HEK293 (cell line): Measurements from ENCODE around the gene HASPIN.

ENCODE experiments used
- CTCF ChIA-PET: fragments of 350-600 bp; formaldehyde crosslinking; extraction: SDS; loops from one replicate; lab custom pipeline; 2021; ENCODE audit warnings: antibody characterized with exemption; lab: Yijun Ruan, JAX
- POLR2A ChIA-PET: fragments of 300-600 bp; formaldehyde crosslinking; extraction: SDS; loops from one replicate; lab custom pipeline; 2020; ENCODE audit warnings: antibody characterized with exemption, inconsistent platforms; lab: Yijun Ruan, JAX
- H3K27ac ChIP-seq: fragments of 200-500 bp; sonication (Bioruptor generic); 2 replicates; pipeline ENCODE4 v1.5.1; 2014; ENCODE audit warnings: low read depth, low read length, control low read depth, inconsistent platforms; ENCODE audit errors: extremely low read depth
- H3K36me3 ChIP-seq, 2 experiments: fragments of 200-500 bp in 1 of 2; sonication (Bioruptor generic) in 1 of 2; 1 replicate in 1 of 2; 2 replicates in 1 of 2; pipeline ENCODE4 v1.5.1; 2014 to 2017; ENCODE audit warnings: inconsistent platforms in 2 of 2, low read length in 2 of 2; ENCODE audit not compliant: control insufficient read depth in 2 of 2, insufficient read depth in 1 of 2
- H3K4me1 ChIP-seq: fragments of 200-500 bp; sonication (Bioruptor generic); 2 replicates; pipeline ENCODE4 v1.5.1; 2014; ENCODE audit warnings: mild to moderate bottlenecking, low read length, inconsistent platforms; ENCODE audit not compliant: control insufficient read depth, insufficient read depth
- H3K4me3 ChIP-seq: 2 replicates; pipeline ENCODE4 v1.5.1; 2011; ENCODE audit warnings: low read depth, mild to moderate bottlenecking, control low read depth, low read length, moderate library complexity
- H3K9me3 ChIP-seq: fragments of 200-500 bp; sonication (Bioruptor generic); 2 replicates; pipeline ENCODE4 v1.5.1; 2014; ENCODE audit warnings: low read depth, low read length, inconsistent platforms; ENCODE audit not compliant: control insufficient read depth, insufficient read depth
- GLI2 ChIP-seq: fragments of 450-650 bp; formaldehyde crosslinking; IDR thresholded peaks from 2 replicates; pipeline ENCODE4; 2017; ENCODE audit warnings: missing biosample characterization, missing genetic modification characterization, low read depth, borderline replicate concordance
- INSM2 ChIP-seq: fragments of 450-650 bp; formaldehyde crosslinking; IDR thresholded peaks from 2 replicates; pipeline ENCODE4 v1.5.1; 2016; ENCODE audit warnings: missing biosample characterization, missing genetic modification characterization
- TRIM28 ChIP-seq: IDR thresholded peaks from 2 replicates; pipeline ENCODE4 v1.6.1; 2011; ENCODE audit warnings: low read length, control low read depth, borderline replicate concordance
- ZNF146 ChIP-seq: fragments of 450-650 bp; formaldehyde crosslinking; IDR thresholded peaks from 2 replicates; pipeline ENCODE4 v1.5.1; 2016; ENCODE audit warnings: missing biosample characterization, missing genetic modification characterization
- ZNF26 ChIP-seq: fragments of 450-650 bp; formaldehyde crosslinking; IDR thresholded peaks from 2 replicates; pipeline ENCODE4 v1.5.1; 2016; ENCODE audit warnings: missing biosample characterization, missing genetic modification characterization
- ZNF48 ChIP-seq: fragments of 450-650 bp; formaldehyde crosslinking; IDR thresholded peaks from 2 replicates; pipeline ENCODE4 v1.5.1; 2016; ENCODE audit warnings: missing biosample characterization, missing genetic modification characterization
- TF ChIP-seq, protein P1 (sequence below): fragments of 450-650 bp; formaldehyde crosslinking; IDR thresholded peaks from 2 replicates; pipeline ENCODE4 v1.5.1; 2016; ENCODE audit warnings: missing biosample characterization, missing genetic modification characterization
- TF ChIP-seq, protein P2 (sequence below): fragments of 450-650 bp; IDR thresholded peaks from 2 replicates; pipeline ENCODE4 v1.5.1; 2018; ENCODE audit warnings: missing biosample characterization, missing genetic modification characterization
- TF ChIP-seq, protein P3 (sequence below): fragments of 450-650 bp; formaldehyde crosslinking; IDR thresholded peaks from 2 replicates; pipeline ENCODE4 v1.5.1; 2016; ENCODE audit warnings: missing biosample characterization, missing genetic modification characterization

HASPIN gene

DNA sequence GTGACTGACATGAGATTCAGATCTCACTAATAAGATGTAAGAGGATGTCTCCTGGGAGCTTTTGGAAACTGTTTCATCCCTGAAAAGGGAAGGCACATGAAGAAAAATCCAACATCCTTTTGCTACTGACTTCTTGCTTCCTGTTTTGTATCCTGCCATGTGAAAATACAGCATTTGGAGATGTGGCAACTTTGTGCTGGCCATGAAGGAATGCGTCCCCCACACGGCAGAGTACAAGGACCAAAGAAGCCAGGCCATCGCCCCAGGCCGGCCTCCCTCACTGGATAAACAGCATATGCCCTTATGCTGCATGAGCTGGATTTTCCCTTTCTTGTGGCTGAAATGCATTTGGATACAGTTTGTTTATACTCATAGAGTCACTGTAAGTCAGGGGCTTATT is 5.5 kb upstream of the HASPIN start (continued):
- TF ChIP-seq, protein P1, sequence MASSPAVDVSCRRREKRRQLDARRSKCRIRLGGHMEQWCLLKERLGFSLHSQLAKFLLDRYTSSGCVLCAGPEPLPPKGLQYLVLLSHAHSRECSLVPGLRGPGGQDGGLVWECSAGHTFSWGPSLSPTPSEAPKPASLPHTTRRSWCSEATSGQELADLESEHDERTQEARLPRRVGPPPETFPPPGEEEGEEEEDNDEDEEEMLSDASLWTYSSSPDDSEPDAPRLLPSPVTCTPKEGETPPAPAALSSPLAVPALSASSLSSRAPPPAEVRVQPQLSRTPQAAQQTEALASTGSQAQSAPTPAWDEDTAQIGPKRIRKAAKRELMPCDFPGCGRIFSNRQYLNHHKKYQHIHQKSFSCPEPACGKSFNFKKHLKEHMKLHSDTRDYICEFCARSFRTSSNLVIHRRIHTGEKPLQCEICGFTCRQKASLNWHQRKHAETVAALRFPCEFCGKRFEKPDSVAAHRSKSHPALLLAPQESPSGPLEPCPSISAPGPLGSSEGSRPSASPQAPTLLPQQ = no peak
- TF ChIP-seq, protein P2, sequence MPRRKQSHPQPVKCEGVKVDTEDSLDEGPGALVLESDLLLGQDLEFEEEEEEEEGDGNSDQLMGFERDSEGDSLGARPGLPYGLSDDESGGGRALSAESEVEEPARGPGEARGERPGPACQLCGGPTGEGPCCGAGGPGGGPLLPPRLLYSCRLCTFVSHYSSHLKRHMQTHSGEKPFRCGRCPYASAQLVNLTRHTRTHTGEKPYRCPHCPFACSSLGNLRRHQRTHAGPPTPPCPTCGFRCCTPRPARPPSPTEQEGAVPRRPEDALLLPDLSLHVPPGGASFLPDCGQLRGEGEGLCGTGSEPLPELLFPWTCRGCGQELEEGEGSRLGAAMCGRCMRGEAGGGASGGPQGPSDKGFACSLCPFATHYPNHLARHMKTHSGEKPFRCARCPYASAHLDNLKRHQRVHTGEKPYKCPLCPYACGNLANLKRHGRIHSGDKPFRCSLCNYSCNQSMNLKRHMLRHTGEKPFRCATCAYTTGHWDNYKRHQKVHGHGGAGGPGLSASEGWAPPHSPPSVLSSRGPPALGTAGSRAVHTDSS = no peak
- no peak for TF ChIP-seq ZNF26 (tag by site-specific recombination)
- TF ChIP-seq, all 188 proteins: peak for 0

GRCh38 chr17:3719265-3719664 is 4.4 kb upstream of the HASPIN start:
- Histone ChIP-seq H3K27ac (no peak overlapping the region), H3K9me3 (no peaks in the 10 kb centered on the region), H3K4me1 (no peaks in the 10 kb centered on the region), H3K36me3 (peaks cover 68 to 73% of the 10 kb centered on the region in 2 experiments), H3K4me3 (no peak overlapping the region)
- POLR2A ChIA-PET = interaction anchor here (0.6 kb wide), 1 partner anchor 20 kb away, joined by 4 read pairs; no protein-coding TSS in a partner anchor
- no peak for TF ChIP-seq TRIM28
- CTCF ChIA-PET = interaction anchor here (0.5 to 0.7 kb wide), 2 partner anchors 13 to 808 kb away, joined by 3 read pairs; no protein-coding TSS in a partner anchor

GRCh38 chr17:3722716-3723115 is 987 bp upstream of the HASPIN start:
- H3K27ac ChIP-seq = 0 out of 2 replicates have a peak overlapping the region, but pooled peaks have one; percentile 78
- CTCF ChIA-PET = interaction anchor here (0.6 to 8.4 kb wide), 9 partner anchors 11 to 674 kb away, joined by 3 to 84 read pairs (median 4); no protein-coding TSS in a partner anchor
- no peak for TF ChIP-seq GLI2 (tag by site-specific recombination)
- TF ChIP-seq ZNF146 (tag by site-specific recombination) = 0 out of 2 replicates have a peak, but pooled peaks have one; percentile 3
- TF ChIP-seq INSM2 (tag by site-specific recombination) = no peak
- TF ChIP-seq, protein P3, sequence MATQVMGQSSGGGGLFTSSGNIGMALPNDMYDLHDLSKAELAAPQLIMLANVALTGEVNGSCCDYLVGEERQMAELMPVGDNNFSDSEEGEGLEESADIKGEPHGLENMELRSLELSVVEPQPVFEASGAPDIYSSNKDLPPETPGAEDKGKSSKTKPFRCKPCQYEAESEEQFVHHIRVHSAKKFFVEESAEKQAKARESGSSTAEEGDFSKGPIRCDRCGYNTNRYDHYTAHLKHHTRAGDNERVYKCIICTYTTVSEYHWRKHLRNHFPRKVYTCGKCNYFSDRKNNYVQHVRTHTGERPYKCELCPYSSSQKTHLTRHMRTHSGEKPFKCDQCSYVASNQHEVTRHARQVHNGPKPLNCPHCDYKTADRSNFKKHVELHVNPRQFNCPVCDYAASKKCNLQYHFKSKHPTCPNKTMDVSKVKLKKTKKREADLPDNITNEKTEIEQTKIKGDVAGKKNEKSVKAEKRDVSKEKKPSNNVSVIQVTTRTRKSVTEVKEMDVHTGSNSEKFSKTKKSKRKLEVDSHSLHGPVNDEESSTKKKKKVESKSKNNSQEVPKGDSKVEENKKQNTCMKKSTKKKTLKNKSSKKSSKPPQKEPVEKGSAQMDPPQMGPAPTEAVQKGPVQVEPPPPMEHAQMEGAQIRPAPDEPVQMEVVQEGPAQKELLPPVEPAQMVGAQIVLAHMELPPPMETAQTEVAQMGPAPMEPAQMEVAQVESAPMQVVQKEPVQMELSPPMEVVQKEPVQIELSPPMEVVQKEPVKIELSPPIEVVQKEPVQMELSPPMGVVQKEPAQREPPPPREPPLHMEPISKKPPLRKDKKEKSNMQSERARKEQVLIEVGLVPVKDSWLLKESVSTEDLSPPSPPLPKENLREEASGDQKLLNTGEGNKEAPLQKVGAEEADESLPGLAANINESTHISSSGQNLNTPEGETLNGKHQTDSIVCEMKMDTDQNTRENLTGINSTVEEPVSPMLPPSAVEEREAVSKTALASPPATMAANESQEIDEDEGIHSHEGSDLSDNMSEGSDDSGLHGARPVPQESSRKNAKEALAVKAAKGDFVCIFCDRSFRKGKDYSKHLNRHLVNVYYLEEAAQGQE = no peak
- TF ChIP-seq ZNF48 (tag by site-specific recombination) = no peak
- peaks cover 58 to 67% of the 10 kb centered on the region in 2 experiments for H3K36me3 ChIP-seq
- no peaks in the 10 kb centered on the region for H3K9me3 ChIP-seq
- POLR2A ChIA-PET = interaction anchor here (0.6 to 2.5 kb wide), 12 partner anchors 8 to 674 kb away, joined by 3 to 20 read pairs (median 5); partner anchors contain the start of genes CTNS, EMC6 and SHPK
- H3K4me1 ChIP-seq = peaks cover 6% of the 10 kb centered on the region
- peak overlapping the region; percentile 94 for H3K4me3 ChIP-seq
